ENCODE results near the gene ZDHHC8.

ZDHHC8 gene

DNA sequence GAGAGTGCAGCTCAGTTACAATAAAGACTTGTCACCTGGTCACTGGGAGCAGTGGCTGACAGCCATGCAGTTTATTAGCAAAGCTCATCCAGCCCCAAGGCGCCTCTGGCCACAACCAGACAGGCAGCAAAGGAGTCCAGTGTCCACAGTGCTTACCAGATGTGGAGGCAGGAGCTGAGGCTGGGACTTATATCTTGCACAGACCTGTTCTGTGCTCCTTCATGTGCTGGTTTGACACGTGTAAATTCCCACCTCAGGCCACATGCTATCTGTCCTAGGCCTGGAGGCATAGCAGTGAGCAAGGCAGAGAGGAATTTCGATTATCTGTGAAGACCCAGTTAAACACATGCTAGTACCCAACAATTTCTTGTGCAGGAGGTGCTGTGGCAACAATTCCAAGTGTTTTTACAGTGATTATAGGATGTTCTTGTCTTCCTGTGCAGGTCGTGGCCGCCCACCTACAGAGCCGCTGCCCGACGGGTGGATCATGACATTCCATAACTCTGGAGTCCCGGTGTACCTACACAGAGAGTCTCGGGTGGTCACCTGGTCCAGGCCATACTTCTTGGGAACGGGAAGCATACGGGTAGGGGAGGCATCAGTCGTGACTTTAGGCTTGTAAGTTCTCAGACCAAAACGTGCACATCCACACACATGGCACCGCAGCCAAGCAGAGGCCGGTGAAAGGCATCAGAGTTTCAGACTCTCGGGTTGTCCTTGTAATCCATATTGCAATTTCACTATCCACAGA is 42.2 kb upstream of the ZDHHC8 start:
- Histone ChIP-seq H3K9ac (ENCODE audit: low read length) (no peak overlapping the region), H3K27me3 (ENCODE audit: control insufficient read depth, insufficient read depth, low read length) (no peaks in the 10 kb centered on the region), H3K36me3 (ENCODE audit: control insufficient read depth, insufficient read depth, low read length) (peaks cover 92% of the 10 kb centered on the region), H3K4me1 (ENCODE audit: control insufficient read depth, insufficient read depth, low read length) (peaks cover 8% of the 10 kb centered on the region; the same call in 1 of the 2 replicates), H3K9me3 (ENCODE audit: control insufficient read depth, insufficient read depth, low read depth, low read length) (no peaks in the 10 kb centered on the region), H3K27ac (ENCODE audit: low read depth, low read length) (no peak overlapping the region), H3K4me3 (ENCODE audit: low read depth, low read length) (no peak overlapping the region)

DNA sequence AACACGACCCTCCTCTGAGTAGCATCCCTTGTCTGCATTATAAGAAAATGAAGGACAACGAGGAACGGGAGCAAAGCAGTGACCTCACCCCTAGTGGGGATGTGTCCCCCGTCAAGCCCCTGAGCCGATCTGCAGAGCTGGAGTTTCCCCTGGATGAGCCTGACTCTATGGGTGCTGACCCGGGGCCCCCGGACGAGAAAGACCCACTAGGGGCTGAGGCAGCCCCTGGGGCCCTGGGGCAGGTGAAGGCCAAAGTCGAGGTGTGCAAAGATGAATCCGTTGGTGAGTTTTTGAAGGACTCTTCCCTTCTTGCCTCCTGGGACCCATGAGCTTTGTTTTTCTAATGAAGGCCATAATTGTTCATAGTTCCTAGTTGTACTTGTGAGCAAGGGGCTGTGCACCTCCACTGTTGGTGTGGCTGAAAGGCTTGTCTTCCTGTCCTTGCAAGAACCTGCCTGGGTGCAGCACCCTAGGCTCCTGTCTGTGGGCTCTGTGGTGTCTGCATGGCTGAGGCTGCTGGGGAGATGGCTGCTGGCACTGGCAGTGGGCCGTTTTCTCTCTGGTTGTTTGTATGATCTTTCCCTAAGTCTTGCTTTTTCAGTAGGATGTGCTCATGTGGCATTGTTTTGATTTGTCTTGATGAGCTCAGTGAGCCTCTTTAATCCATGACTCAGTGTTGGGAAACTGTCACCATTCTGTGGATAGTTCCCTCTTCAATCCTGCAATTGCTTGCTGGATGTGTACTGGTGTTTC is 41.5 kb upstream of the ZDHHC8 start:
- Histone ChIP-seq H3K27me3 (ENCODE audit: control insufficient read depth, insufficient read depth, low read length) (no peaks in the 10 kb centered on the region), H3K9me3 (ENCODE audit: control insufficient read depth, insufficient read depth, low read depth, low read length) (no peaks in the 10 kb centered on the region), H3K4me3 (ENCODE audit: low read depth, low read length) (no peak overlapping the region), H3K27ac (ENCODE audit: low read depth, low read length) (no peak overlapping the region), H3K4me1 (ENCODE audit: control insufficient read depth, insufficient read depth, low read length) (0 out of 2 replicates have a peak, but pooled peaks cover under 1% of the 10 kb centered on the region), H3K9ac (ENCODE audit: low read length) (no peak overlapping the region), H3K36me3 (ENCODE audit: control insufficient read depth, insufficient read depth, low read length) (peaks cover 98% of the 10 kb centered on the region)

- Histone ChIP-seq H3K4me3 (ENCODE audit: low read depth, low read length) (no peak overlapping the region), H3K9ac (ENCODE audit: low read length) (no peak overlapping the region), H3K4me1 (ENCODE audit: control insufficient read depth, insufficient read depth, low read length) (no peaks in the 10 kb centered on the region), H3K36me3 (ENCODE audit: control insufficient read depth, insufficient read depth, low read length) (peaks cover 98% of the 10 kb centered on the region), H3K27ac (ENCODE audit: low read depth, low read length) (no peak overlapping the region), H3K9me3 (ENCODE audit: control insufficient read depth, insufficient read depth, low read depth, low read length) (no peaks in the 10 kb centered on the region), H3K27me3 (ENCODE audit: control insufficient read depth, insufficient read depth, low read length) (no peaks in the 10 kb centered on the region)
Measured at GRCh38 chr22:20090730-20091240, 40.8 kb upstream of the ZDHHC8 start.

- no peak overlapping the region for H3K4me3 ChIP-seq (ENCODE audit: low read depth, low read length)
- no peaks in the 10 kb centered on the region for H3K4me1 ChIP-seq (ENCODE audit: control insufficient read depth, insufficient read depth, low read length)
- H3K27me3 ChIP-seq (ENCODE audit: control insufficient read depth, insufficient read depth, low read length): no peaks in the 10 kb centered on the region
- peaks cover 98% of the 10 kb centered on the region for H3K36me3 ChIP-seq (ENCODE audit: control insufficient read depth, insufficient read depth, low read length)
- no peak overlapping the region for H3K9ac ChIP-seq (ENCODE audit: low read length)
- no peaks in the 10 kb centered on the region for H3K9me3 ChIP-seq (ENCODE audit: control insufficient read depth, insufficient read depth, low read depth, low read length)
- H3K27ac ChIP-seq (ENCODE audit: low read depth, low read length): no peak overlapping the region
Measured at GRCh38 chr22:20091690-20092476, 39.7 kb upstream of the ZDHHC8 start.

DNA sequence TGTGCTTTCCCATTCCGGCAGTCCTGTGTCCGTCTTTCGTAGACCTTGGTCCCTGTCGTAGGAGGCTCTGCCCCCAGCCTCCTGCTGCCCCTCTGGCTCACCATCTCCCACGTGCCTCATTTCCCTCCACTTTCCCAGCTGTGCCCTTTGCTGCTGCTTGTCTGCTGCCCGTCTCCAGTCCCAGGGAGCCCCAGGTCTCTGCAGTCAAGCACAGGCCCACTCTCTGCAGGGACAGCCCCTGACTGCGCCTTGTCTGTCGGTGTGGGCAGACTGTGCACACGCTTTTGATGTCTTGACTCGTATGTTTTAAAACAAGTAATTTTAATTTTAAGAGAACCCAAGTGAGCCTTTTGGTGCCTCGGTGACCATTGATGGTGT is 39.1 kb upstream of the ZDHHC8 start:
- no peak overlapping the region for H3K4me3 ChIP-seq (ENCODE audit: low read depth, low read length)
- H3K9ac ChIP-seq (ENCODE audit: low read length): no peak overlapping the region
- no peaks in the 10 kb centered on the region for H3K9me3 ChIP-seq (ENCODE audit: control insufficient read depth, insufficient read depth, low read depth, low read length)
- H3K27me3 ChIP-seq (ENCODE audit: control insufficient read depth, insufficient read depth, low read length): no peaks in the 10 kb centered on the region
- H3K4me1 ChIP-seq (ENCODE audit: control insufficient read depth, insufficient read depth, low read length): no peaks in the 10 kb centered on the region
- H3K36me3 ChIP-seq (ENCODE audit: control insufficient read depth, insufficient read depth, low read length): peaks cover 98% of the 10 kb centered on the region
- no peak overlapping the region for H3K27ac ChIP-seq (ENCODE audit: low read depth, low read length)

DNA sequence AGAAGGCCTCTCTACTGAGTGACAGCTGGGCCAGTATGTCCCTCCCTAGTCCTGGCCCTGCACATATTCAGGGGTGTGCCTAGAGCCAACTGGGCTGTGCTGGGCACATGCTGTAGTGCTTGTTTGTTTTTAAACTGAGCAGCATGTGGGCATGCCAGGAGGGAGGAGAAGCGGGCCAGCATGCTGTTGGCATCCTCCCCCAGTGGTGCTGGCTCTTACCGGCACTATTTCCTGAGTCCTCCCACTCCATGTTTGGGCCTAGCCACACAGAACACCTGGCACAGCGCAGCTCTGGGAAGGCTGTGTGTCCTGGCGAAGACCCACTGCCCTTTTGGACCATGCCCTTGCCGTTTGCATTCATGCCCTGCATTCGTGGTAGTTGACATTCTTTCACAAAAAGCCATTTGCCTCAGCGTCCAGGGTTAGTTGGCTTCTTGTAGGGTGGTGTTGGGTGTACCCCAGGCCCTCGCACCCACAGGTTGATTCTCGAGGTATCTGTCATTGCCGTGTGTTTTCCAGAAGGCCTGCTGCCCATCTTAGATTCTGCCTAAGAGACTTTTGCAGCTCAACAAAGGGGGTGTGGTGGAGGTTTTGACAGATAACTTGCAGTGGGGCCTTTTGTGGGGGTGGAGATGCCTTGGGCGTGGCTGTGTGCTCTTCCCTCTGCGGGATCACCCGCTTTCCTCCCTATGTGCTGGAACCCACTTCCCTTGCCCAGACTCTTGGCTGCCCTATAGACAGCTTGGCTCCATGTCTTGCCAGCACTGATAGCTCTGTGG is 38.0 kb upstream of the ZDHHC8 start:
- no peaks in the 10 kb centered on the region for H3K27me3 ChIP-seq (ENCODE audit: control insufficient read depth, insufficient read depth, low read length)
- no peak overlapping the region for H3K9ac ChIP-seq (ENCODE audit: low read length)
- H3K4me1 ChIP-seq (ENCODE audit: control insufficient read depth, insufficient read depth, low read length): no peaks in the 10 kb centered on the region
- no peaks in the 10 kb centered on the region for H3K9me3 ChIP-seq (ENCODE audit: control insufficient read depth, insufficient read depth, low read depth, low read length)
- H3K4me3 ChIP-seq (ENCODE audit: low read depth, low read length): no peak overlapping the region
- peaks cover 97% of the 10 kb centered on the region for H3K36me3 ChIP-seq (ENCODE audit: control insufficient read depth, insufficient read depth, low read length)
- H3K27ac ChIP-seq (ENCODE audit: low read depth, low read length): no peak overlapping the region

DNA sequence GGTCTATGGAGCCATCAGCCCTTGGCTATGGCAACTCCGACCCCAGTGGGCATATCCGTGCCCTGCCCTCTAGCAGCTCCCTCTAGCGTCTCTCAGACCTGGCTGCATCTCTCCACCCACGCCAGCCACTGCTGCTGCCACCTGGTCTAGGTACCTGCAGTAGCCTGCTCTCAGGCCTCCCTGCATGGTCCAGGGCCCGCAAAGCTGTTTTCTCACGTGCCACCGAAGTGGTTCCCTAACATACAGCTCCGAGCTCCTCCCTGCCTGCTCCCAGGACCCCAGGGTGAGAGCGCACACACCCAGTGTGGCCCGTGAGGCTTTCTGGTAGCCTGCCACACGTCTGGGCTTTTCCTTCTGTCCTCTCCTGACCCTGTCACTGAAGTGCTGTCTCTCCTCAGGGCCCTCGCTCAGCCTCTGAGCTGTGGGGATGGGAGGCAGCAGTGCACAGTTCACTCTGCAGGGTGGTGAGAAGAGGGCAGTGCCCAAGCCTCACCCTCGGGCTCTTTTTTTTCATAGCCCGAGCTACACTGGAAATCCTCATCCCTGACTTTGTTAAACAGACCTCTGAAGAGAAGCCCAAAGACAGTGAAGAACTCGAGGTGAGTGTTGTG is 37.3 kb upstream of the ZDHHC8 start:
- Histone ChIP-seq H3K9ac (ENCODE audit: low read length) (peak overlapping the region; percentile 6), H3K4me1 (ENCODE audit: control insufficient read depth, insufficient read depth, low read length) (no peaks in the 10 kb centered on the region), H3K27me3 (ENCODE audit: control insufficient read depth, insufficient read depth, low read length) (no peaks in the 10 kb centered on the region), H3K36me3 (ENCODE audit: control insufficient read depth, insufficient read depth, low read length) (peaks cover 97% of the 10 kb centered on the region), H3K27ac (ENCODE audit: low read depth, low read length) (no peak overlapping the region), H3K9me3 (ENCODE audit: control insufficient read depth, insufficient read depth, low read depth, low read length) (no peaks in the 10 kb centered on the region), H3K4me3 (ENCODE audit: low read depth, low read length) (no peak overlapping the region)

DNA sequence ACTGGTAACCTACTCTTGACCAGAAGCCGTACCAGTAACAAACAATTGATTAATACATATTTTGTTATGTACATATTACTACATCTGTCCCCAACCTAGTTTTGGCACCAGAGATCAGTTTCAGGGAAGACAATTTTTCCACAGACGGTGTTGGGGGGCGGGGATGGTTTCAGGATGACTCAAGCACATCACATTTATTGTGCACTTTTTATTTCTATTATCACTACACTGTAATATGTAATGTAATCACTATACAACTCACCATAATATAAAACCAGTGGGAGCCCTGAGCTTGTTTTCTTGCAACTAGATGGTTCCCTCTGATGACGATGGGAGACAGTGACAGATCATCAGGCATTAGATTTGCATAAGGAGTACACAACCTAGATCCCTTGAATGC is 36.1 kb upstream of the ZDHHC8 start:
- H3K9ac ChIP-seq (ENCODE audit: low read length): no peak overlapping the region
- H3K27me3 ChIP-seq (ENCODE audit: control insufficient read depth, insufficient read depth, low read length): no peaks in the 10 kb centered on the region
- H3K36me3 ChIP-seq (ENCODE audit: control insufficient read depth, insufficient read depth, low read length): peaks cover 97% of the 10 kb centered on the region
- H3K27ac ChIP-seq (ENCODE audit: low read depth, low read length): no peak overlapping the region
- H3K4me1 ChIP-seq (ENCODE audit: control insufficient read depth, insufficient read depth, low read length): peaks cover 4% of the 10 kb centered on the region; the same call in 1 of the 2 replicates
- H3K4me3 ChIP-seq (ENCODE audit: low read depth, low read length): no peak overlapping the region
- no peaks in the 10 kb centered on the region for H3K9me3 ChIP-seq (ENCODE audit: control insufficient read depth, insufficient read depth, low read depth, low read length)

DNA sequence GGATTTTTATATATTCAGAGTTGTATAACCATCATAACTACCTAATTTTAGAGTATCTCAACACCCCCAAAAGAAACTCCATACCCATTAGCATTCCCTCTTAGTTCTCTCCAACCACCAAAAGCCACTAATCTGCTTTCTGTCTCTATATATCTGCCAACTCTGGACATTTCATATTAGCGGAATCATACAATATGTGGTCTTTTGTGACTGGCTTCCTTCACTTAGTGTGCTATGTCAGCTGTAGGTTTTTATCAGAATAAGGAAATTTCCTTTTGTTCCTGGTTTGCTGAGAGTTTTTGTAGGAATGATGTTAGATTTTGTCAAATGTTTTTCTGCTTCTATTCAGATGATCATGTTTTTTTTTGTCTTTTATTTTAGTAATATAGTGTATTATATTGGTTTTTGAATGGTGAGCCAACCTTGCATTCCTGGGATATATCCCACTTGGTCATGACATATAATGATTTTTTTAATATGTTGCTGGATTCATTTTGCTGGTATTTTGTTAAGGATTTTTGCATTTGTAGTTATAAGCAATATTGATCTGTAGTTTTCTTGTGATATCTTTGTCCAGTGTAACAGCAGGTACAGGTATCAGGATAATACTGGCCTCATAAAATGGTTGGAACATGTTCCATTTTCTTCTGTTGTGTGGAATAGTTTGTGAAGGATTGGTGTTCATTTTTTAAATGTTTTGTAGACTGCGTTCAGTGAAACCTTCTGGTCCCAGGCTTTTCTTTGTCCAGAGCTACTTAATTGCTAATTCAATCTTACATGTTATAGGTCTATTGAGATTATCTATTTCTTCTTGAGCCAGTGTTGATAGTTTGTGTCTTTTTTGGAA is 34.8 kb upstream of the ZDHHC8 start:
- H3K4me1 ChIP-seq (ENCODE audit: control insufficient read depth, insufficient read depth, low read length): peaks cover 5% of the 10 kb centered on the region; the same call in 1 of the 2 replicates
- H3K27me3 ChIP-seq (ENCODE audit: control insufficient read depth, insufficient read depth, low read length): no peaks in the 10 kb centered on the region
- peaks cover 95% of the 10 kb centered on the region for H3K36me3 ChIP-seq (ENCODE audit: control insufficient read depth, insufficient read depth, low read length)
- no peaks in the 10 kb centered on the region for H3K9me3 ChIP-seq (ENCODE audit: control insufficient read depth, insufficient read depth, low read depth, low read length)
- H3K9ac ChIP-seq (ENCODE audit: low read length): no peak overlapping the region
- H3K27ac ChIP-seq (ENCODE audit: low read depth, low read length): no peak overlapping the region
- no peak overlapping the region for H3K4me3 ChIP-seq (ENCODE audit: low read depth, low read length)
